IMR-90 (cell line): ENCODE measurements around the gene CDC42BPA. TPM values are rescaled to one million over a fixed set of nuclear protein-coding genes. Genes with fewer than 3 reads are reported as not detected.

Experiments used
- ATAC-seq: fragments of 200-7000 bp; cut with Tn5 transposase; 2 replicates; pipeline ENCODE4 v1.9.1; 2020; ENCODE audit warnings: low read depth, mild to moderate bottlenecking, moderate library complexity
- BruUV-seq: library from RNA; stranded (reverse); fragments of 400-500 nt; replicated peaks from 2 replicates; lab custom pipeline; 2021; lab: Mats Ljungman, UMichigan
- CTCF ChIA-PET: fragments of 300-600 bp; formaldehyde crosslinking; extraction: SDS; loops from one replicate; lab custom pipeline; 2021; ENCODE audit warnings: antibody characterized with exemption; lab: Yijun Ruan, JAX
- POLR2A ChIA-PET: fragments of 300-600 bp; sonication (Branson Sonifier 250); formaldehyde crosslinking; loops from one replicate; lab custom pipeline; 2022; ENCODE audit warnings: antibody characterized with exemption; ENCODE audit not compliant: unreplicated experiment; lab: Charles Lee
- DNase-seq: peaks from one replicate; pipeline ENCODE4 v3.0.0; 2013
- H2AFZ ChIP-seq: replicated peaks from 2 replicates; pipeline ENCODE3; 2013; ENCODE audit warnings: low read length, mild to moderate bottlenecking; ENCODE audit not compliant: poor library complexity
- H2AK5ac ChIP-seq: 2 replicates; pipeline ENCODE4 v1.6.1; 2013; ENCODE audit warnings: low read depth, low read length, inconsistent platforms
- H2AK9ac ChIP-seq: replicated peaks from 2 replicates; pipeline ENCODE3; 2013; ENCODE audit warnings: mild to moderate bottlenecking, low read depth, low read length, moderate library complexity; ENCODE audit not compliant: poor library complexity
- H2BK120ac ChIP-seq: 2 replicates; pipeline ENCODE4 v1.6.1; 2013; ENCODE audit warnings: low read depth, low read length, inconsistent platforms
- H2BK15ac ChIP-seq: 3 replicates; pipeline ENCODE4 v1.6.1; 2013; ENCODE audit warnings: low read depth, low read length, inconsistent platforms
- H2BK20ac ChIP-seq: 2 replicates; pipeline ENCODE4 v1.6.1; 2013; ENCODE audit warnings: low read depth, mild to moderate bottlenecking, inconsistent platforms, low read length, moderate library complexity
- H2BK5ac ChIP-seq: 2 replicates; pipeline ENCODE4 v1.6.1; 2013; ENCODE audit warnings: mild to moderate bottlenecking, low read depth, low read length, inconsistent platforms; ENCODE audit not compliant: poor library complexity, severe bottlenecking
- H3K14ac ChIP-seq: replicated peaks from 2 replicates; pipeline ENCODE4 v1.6.1; 2013; ENCODE audit warnings: low read depth, low read length, inconsistent platforms
- H3K18ac ChIP-seq: 2 replicates; pipeline ENCODE4 v1.6.1; 2013; ENCODE audit warnings: low read depth, low read length, control low read depth
- H3K23ac ChIP-seq: 2 replicates; pipeline ENCODE4 v1.6.1; 2013; ENCODE audit warnings: low read depth, low read length, inconsistent platforms
- H3K27ac ChIP-seq: 2 replicates; pipeline ENCODE4 v1.5.1; 2013; ENCODE audit warnings: mild to moderate bottlenecking, control low read depth, low read length; ENCODE audit not compliant: insufficient read depth
- H3K27me3 ChIP-seq: 2 replicates; pipeline ENCODE4 v1.6.1; 2013; ENCODE audit warnings: low read length; ENCODE audit not compliant: control insufficient read depth, insufficient read depth
- H3K36me3 ChIP-seq: 2 replicates; pipeline ENCODE4 v1.6.1; 2013; ENCODE audit warnings: low read length, mixed read lengths; ENCODE audit not compliant: control insufficient read depth, insufficient read depth
- H3K4ac ChIP-seq: 2 replicates; pipeline ENCODE4 v1.6.1; 2013; ENCODE audit warnings: low read depth, low read length, inconsistent platforms
- H3K4me1 ChIP-seq: 2 replicates; pipeline ENCODE4 v1.6.1; 2013; ENCODE audit warnings: low read length, mixed read lengths; ENCODE audit not compliant: control insufficient read depth, insufficient read depth
- H3K4me2 ChIP-seq: 2 replicates; pipeline ENCODE4 v1.6.1; 2013; ENCODE audit warnings: low read depth, mild to moderate bottlenecking, control low read depth, low read length, moderate library complexity
- H3K4me3 ChIP-seq: 2 replicates; pipeline ENCODE4 v1.5.1; 2013; ENCODE audit warnings: low read depth, mild to moderate bottlenecking, control low read depth, low read length, moderate library complexity; ENCODE audit not compliant: insufficient read depth
- H3K56ac ChIP-seq: 2 replicates; pipeline ENCODE4 v1.6.1; 2013; ENCODE audit warnings: low read length, inconsistent platforms; ENCODE audit not compliant: insufficient read depth; ENCODE audit errors: extremely low read depth
- H3K79me1 ChIP-seq, 2 experiments: 2 replicates each; pipeline ENCODE4 v1.6.1; 2013; ENCODE audit warnings: low read length in 2 of 2, inconsistent platforms in 1 of 2, low read depth in 1 of 2
- H3K9ac ChIP-seq: 2 replicates; pipeline ENCODE4 v1.6.1; 2013; ENCODE audit warnings: low read depth, low read length, control low read depth
- H3K9me1 ChIP-seq: 2 replicates; pipeline ENCODE4 v1.6.1; 2013; ENCODE audit warnings: low read length, inconsistent platforms; ENCODE audit not compliant: insufficient read depth
- H3K9me3 ChIP-seq: 2 replicates; pipeline ENCODE4 v1.6.1; 2013; ENCODE audit warnings: low read length; ENCODE audit not compliant: control insufficient read depth, insufficient read depth
- H4K20me1 ChIP-seq: 2 replicates; pipeline ENCODE4 v1.6.1; 2013; ENCODE audit warnings: low read length, inconsistent platforms; ENCODE audit not compliant: insufficient read depth
- H4K5ac ChIP-seq: 2 replicates; pipeline ENCODE4 v1.6.1; 2013; ENCODE audit warnings: mild to moderate bottlenecking, low read depth, low read length, control low read depth
- H4K8ac ChIP-seq, 2 experiments: 2 replicates each; pipeline ENCODE4 v1.6.1; 2013; ENCODE audit warnings: low read depth in 2 of 2, low read length in 2 of 2, control low read depth in 1 of 2, inconsistent platforms in 1 of 2
- H4K91ac ChIP-seq: 2 replicates; pipeline ENCODE4 v1.6.1; 2013; ENCODE audit warnings: low read depth, low read length, inconsistent platforms; ENCODE audit not compliant: insufficient read depth
- MAFK ChIP-seq: IDR thresholded peaks from 2 replicates; pipeline ENCODE4 v1.6.1; 2012; ENCODE audit warnings: low read depth, low read length, improper control_type of control experiment
- RAD21 ChIP-seq: IDR thresholded peaks from 2 replicates; pipeline ENCODE4 v1.6.1; 2012; ENCODE audit warnings: low read length, improper control_type of control experiment
- SMC3 ChIP-seq: fragments of 150-350 bp; IDR thresholded peaks from 2 replicates; pipeline ENCODE4 v1.6.1; 2016; ENCODE audit warnings: low read depth, mild to moderate bottlenecking, antibody characterized with exemption, low read length, moderate library complexity
- WGBS, 2 experiments: methylation state at CpG; one replicate each; pipeline versions ENCODE4 v1.1.5 to v1.1.7; 2013; ENCODE audit warnings: missing lambda C conversion rate in 2 of 2; ENCODE audit not compliant: insufficient read length in 1 of 2; ENCODE audit errors: extremely low coverage in 2 of 2; 5-methylcytosine and 5-hydroxymethylcytosine counted together
- dilution Hi-C: fragments of 300-500 bp; cut with HindIII; formaldehyde crosslinking; loops from one replicate; pipeline ENCODE4 v1.14.3; 2018; ENCODE audit warnings: low sequenced_read_pairs; ENCODE audit not compliant: unreplicated experiment
- in situ Hi-C: fragments of 300-500 bp; cut with MboI; formaldehyde crosslinking; loops from 3 replicates; pipeline ENCODE4 v1.14.3; 2019; ENCODE audit warnings: low sequenced_read_pairs, inconsistent platforms, mixed read lengths
- intact Hi-C: fragments of 100-400 bp; cut with micrococcal nuclease; formaldehyde crosslinking; loops from 2 replicates; pipeline ENCODE4 v1.10.0; 2022
- polyA plus RNA-seq, 3 experiments: library from polyadenylated mRNA; depleted of rRNA; stranded (reverse); fragments of >200 nt; gene quantifications; 2 replicates each; pipeline ENCODE4 v1.2.3, GENCODE V29; 2012; ENCODE audit warnings: low replicate concordance in 1 of 3
- total RNA-seq: library from RNA; depleted of rRNA; stranded (reverse); fragments of >200 nt; gene quantifications from 2 replicates; pipeline ENCODE4 v1.2.3, GENCODE V29; 2012
- TF ChIP-seq, protein P1 (sequence below): conservative IDR thresholded peaks from 2 replicates; pipeline ENCODE4 v1.5.1; 2012; ENCODE audit warnings: mild to moderate bottlenecking, low read depth, low read length, improper control_type of control experiment

The CDC42BPA gene
- total and polyA plus RNA-seq, 2 of the 4 experiments (the other 2 are of a cell fraction), result 9.4 to 27.8 TPM

DNA sequence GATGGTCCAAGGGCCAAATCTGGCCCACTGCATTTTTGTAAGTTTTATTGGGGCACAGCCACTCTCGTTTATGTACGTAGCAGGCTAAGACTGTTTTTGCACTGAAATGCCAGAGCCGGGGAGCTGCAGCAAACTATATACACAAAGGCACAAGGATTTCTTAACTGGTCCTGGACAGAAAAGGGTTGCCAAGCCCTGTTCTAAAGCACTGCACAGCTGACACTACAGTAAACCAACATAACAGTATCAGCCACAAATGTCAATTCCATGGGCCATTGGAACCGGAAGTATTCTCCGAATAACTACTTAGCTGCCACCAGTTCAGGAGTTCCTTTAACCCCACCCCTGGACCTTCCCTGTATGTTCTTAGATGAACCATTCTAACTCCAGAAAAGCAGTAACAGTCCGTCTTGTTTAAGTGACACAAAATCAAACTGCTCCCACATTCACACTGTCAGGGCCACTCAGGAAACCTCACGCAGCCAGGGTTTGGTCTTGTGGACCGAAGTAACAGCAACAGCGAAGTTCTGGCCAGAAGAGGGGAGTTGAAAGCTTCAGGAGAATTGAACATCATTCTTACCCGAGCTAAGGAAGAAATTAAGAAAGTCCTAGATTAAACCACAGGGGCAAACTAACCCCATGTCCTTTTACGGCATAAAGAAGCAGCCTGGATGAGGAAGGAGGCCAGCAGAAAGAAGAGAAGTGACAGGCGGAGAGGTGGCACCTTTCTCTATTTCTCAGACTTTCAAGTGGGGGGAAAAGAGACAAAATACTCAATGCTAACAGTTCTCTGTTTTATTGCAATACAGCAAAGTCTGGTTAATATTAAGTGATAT lies 329.0 kb downstream of the CDC42BPA start (continued):
- TF ChIP-seq SMC3, result no peak

- Histone ChIP-seq H3K4me1 (no peaks in the 10 kb centered on the region; the same call in 1 of the 2 replicates), H3K23ac (no peak overlapping the region), H3K79me1 (no peaks in the 10 kb centered on the region), H4K8ac (no peak overlapping the region), H3K36me3 (peaks cover 17% of the 10 kb centered on the region), H3K4ac (no peak overlapping the region), H2AFZ (no peak overlapping the region), H3K27me3 (no peaks in the 10 kb centered on the region), H4K20me1 (no peaks in the 10 kb centered on the region), H3K14ac (no peak overlapping the region), H3K9ac (no peak overlapping the region), H2BK120ac (no peak overlapping the region), H4K5ac (no peak overlapping the region), H3K4me3 (no peak overlapping the region), H3K9me1 (no peaks in the 10 kb centered on the region), H3K9me3 (no peaks in the 10 kb centered on the region), H3K56ac (no peak overlapping the region), H3K4me2 (no peak overlapping the region), H3K27ac (no peak overlapping the region), H2AK5ac (no peak overlapping the region), H2BK5ac (no peak overlapping the region), H2BK15ac (no peak overlapping the region), H3K18ac (no peak overlapping the region), H4K91ac (no peak overlapping the region), H2BK20ac (no peak overlapping the region), H2AK9ac (no peak overlapping the region)
- no peak for ATAC-seq
- WGBS, 2 experiments, result no CpG with 5 or more reads among the region's 3 CpGs
- CTCF ChIA-PET, result no interaction called here
- intact Hi-C loops, result loop anchor here (10.0 kb wide), 1 partner anchor 443 kb away; the partner anchor contains the start of gene STUM
- BruUV-seq, result no TSS peak
- TF ChIP-seq MAFK (no peak), SMC3 (no peak), RAD21 (no peak)
- TF ChIP-seq, protein P1, sequence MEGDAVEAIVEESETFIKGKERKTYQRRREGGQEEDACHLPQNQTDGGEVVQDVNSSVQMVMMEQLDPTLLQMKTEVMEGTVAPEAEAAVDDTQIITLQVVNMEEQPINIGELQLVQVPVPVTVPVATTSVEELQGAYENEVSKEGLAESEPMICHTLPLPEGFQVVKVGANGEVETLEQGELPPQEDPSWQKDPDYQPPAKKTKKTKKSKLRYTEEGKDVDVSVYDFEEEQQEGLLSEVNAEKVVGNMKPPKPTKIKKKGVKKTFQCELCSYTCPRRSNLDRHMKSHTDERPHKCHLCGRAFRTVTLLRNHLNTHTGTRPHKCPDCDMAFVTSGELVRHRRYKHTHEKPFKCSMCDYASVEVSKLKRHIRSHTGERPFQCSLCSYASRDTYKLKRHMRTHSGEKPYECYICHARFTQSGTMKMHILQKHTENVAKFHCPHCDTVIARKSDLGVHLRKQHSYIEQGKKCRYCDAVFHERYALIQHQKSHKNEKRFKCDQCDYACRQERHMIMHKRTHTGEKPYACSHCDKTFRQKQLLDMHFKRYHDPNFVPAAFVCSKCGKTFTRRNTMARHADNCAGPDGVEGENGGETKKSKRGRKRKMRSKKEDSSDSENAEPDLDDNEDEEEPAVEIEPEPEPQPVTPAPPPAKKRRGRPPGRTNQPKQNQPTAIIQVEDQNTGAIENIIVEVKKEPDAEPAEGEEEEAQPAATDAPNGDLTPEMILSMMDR, result no peak
- POLR2A ChIA-PET, result no interaction called here
- in situ Hi-C loops, result no loop called here
- dilution Hi-C loops, result no loop called here
- no peak for DNase-seq
Observed at GRCh38 chr1:226988334-226988666, 330.0 kb downstream of the CDC42BPA start.
